ENCODE measurements around the gene ARPC1B. TPM values are rescaled to one million over a fixed set of nuclear protein-coding genes. Genes with fewer than 3 reads are reported as not detected.
"Not testable (repeated sequence)": the region's sequence is repeated elsewhere in the genome, so short reads cannot be mapped to it uniquely, and the experiment has no call there.

Gene ARPC1B
- total RNA-seq, 1 donor from 2014 or later: 37.4 TPM

GRCh38 chr7:99407872-99408378 is 33.4 kb downstream of the ARPC1B start:
- ATAC-seq (peak; percentile 51), DNase-seq (ENCODE audit: low spot score) (no peak)

GRCh38 chr7:99408379-99409191 is 34.1 kb downstream of the ARPC1B start, which contains the start of the genes BUD31 and PDAP1:
TSS of gene BUD31 (plus strand) at chr7:99408969. CDS start at chr7:99411093, 2,124 bp downstream.
TSS of gene PDAP1 (minus strand) at chr7:99408597. CDS start at chr7:99408548, 49 bp downstream.
- peak; percentile 94 for DNase-seq (ENCODE audit: low spot score)
- ATAC-seq: peak; percentile 93

- DNase-seq (ENCODE audit: low spot score) (no peak), ATAC-seq (no peak)
Observed at GRCh38 chr7:99409192-99409572, 34.7 kb downstream of the ARPC1B start.

GRCh38 chr7:99409806-99410205 is 35.3 kb downstream of the ARPC1B start:
- no peak for ATAC-seq
- no peak for DNase-seq (ENCODE audit: low spot score)

- ATAC-seq (no peak), DNase-seq (ENCODE audit: low spot score) (no peak)
Observed at GRCh38 chr7:99410635-99411034, 36.1 kb downstream of the ARPC1B start.

GRCh38 chr7:99415513-99416127 is 41.1 kb downstream of the ARPC1B start:
- peak; percentile 82 for DNase-seq (ENCODE audit: low spot score)
- not testable (repeated sequence) for ATAC-seq

GRCh38 chr7:99418260-99418659 is 43.7 kb downstream of the ARPC1B start:
- peak; percentile 2 for ATAC-seq
- no peak for DNase-seq (ENCODE audit: low spot score)

GRCh38 chr7:99419323-99420021 is 44.9 kb downstream of the ARPC1B start:
- ATAC-seq (peak; percentile 88), DNase-seq (ENCODE audit: low spot score) (peak; percentile 72)

GRCh38 chr7:99420213-99420612 is 45.7 kb downstream of the ARPC1B start:
- no peak for ATAC-seq

GRCh38 chr7:99420986-99421385 is 46.5 kb downstream of the ARPC1B start:
- ATAC-seq (no peak), DNase-seq (ENCODE audit: low spot score) (no peak)

More at GRCh38 chr7:99420213-99420612, 45.7 kb downstream of the ARPC1B start:
- no peak for DNase-seq (ENCODE audit: low spot score)

- ATAC-seq (no peak), DNase-seq (ENCODE audit: low spot score) (no peak)
Observed at GRCh38 chr7:99422186-99422585, 47.7 kb downstream of the ARPC1B start.

GRCh38 chr7:99422625-99423024 is 48.1 kb downstream of the ARPC1B start:
- ATAC-seq: no peak

GRCh38 chr7:99424932-99425730 is 50.6 kb downstream of the ARPC1B start:
- DNase-seq (ENCODE audit: low spot score) (no peak), ATAC-seq (no peak)

More at GRCh38 chr7:99422625-99423024, 48.1 kb downstream of the ARPC1B start:
- DNase-seq (ENCODE audit: low spot score): no peak

GRCh38 chr7:99428972-99429566 is 54.5 kb downstream of the ARPC1B start:
- ATAC-seq (no peak), DNase-seq (ENCODE audit: low spot score) (no peak)

- DNase-seq (ENCODE audit: low spot score) (no peak), ATAC-seq (no peak)
Observed at GRCh38 chr7:99429756-99430155, 55.2 kb downstream of the ARPC1B start.

- not testable (repeated sequence) for ATAC-seq; DNase-seq (ENCODE audit: low spot score)
Observed at GRCh38 chr7:99431756-99432540, 57.4 kb downstream of the ARPC1B start.

- ATAC-seq (no peak), DNase-seq (ENCODE audit: low spot score) (no peak)
Observed at GRCh38 chr7:99433158-99433557, 58.6 kb downstream of the ARPC1B start.

- ATAC-seq (peak; percentile 33), DNase-seq (ENCODE audit: low spot score) (no peak)
Observed at GRCh38 chr7:99437946-99438572, 63.5 kb downstream of the ARPC1B start.

All from left lobe of liver (tissue), 2 donors.